Mesenteric fat pad (tissue), 1 donor: ENCODE results near the gene SPIB. TPM values are rescaled to one million over a fixed set of nuclear protein-coding genes. Genes with fewer than 3 reads are reported as not detected.
"Not testable (repeated sequence)": the region's sequence is repeated elsewhere in the genome, so short reads cannot be mapped to it uniquely, and the experiment has no call there.

Source experiments
- DNase-seq: peaks from one replicate; pipeline ENCODE4 v3.0.0-alpha.2; 2020; ENCODE audit warnings: low spot score
- total RNA-seq: library from RNA; stranded (reverse); fragmentation: NEBNext Ultra II Directional; extraction: Animal tissue kit (Norgen Biotek cat#: 25700); gene quantifications from one replicate; pipeline ENCODE4 v1.2.1, GENCODE V29; 2021
- donor health status: DM: yes; HTN: yes; CAD: no.

Gene SPIB
- total RNA-seq, 1 donor from 2014 or later = not detected

DNA sequence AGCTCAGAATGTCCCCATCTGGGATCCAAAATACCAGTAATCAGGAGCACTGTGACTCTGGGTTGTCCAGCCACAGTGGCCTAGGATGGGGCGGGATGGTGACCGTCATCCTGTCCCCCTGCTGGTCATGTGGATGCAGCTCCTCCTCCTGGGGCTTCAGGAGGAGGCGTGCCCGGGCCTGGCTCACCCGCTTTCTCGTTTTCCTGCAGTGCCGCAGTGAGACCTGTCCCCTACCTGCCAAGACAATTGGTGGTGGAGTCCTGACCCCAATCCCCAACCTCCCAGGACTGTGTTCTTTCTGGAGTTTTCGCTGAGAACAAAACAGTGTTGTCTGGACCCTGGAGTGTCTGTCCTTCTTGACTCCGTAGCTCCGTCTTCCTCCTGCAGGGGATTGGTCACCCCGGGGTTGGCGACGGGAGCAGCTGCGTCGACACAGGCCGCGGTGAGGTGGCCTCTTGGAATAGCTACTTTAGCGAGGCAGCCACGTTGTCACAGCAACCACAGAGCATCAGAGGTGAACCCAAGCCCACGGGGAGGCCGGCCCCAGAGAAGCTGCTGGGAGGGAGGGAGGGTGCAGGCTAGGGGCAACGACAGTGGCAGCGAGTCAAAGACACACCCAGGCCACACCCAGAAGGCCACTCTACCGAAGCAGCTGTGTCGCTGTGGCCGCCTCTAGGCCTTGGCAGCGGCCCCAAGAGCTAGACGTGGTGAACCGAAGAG, 47.4 kb downstream of the SPIB start:
- no peak for DNase-seq

DNA sequence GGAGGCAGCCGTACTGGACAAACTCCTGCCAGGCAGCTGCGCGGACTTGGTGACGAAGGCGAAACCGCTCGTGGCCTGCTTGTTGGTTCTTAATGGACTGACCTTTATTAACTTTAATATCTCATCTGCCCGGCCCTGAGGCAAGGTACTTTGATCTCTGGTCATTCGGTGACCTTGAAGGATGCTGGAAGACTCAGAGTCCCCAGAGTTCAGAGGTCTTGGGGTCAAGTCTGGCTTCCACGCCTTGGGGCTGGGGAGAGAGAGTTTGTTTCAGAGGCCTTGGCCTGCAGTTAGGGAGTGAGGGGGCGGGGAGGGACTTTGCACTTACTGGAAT, 47.9 kb downstream of the SPIB start:
- DNase-seq = no peak

DNA sequence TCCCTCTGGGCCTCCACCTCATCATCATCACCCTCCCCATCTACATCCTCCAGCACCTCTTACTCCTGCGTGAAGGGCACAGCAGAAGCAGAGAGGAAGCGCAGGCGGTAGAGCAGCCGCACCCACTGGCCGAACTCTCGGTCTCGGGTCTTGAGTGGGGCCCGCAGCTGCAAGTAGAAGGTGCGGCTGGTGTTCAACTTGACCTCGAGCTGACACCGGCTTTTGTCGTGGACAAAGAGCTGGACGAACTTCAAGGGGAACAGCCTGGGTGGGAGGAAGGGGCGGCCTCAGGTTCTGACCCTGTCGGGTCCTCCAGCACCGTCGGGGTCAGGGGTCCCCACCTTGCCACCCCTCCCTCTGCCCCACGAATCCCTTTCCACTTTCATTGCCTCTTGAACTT, 48.8 kb downstream of the SPIB start:
- no peak for DNase-seq

DNA sequence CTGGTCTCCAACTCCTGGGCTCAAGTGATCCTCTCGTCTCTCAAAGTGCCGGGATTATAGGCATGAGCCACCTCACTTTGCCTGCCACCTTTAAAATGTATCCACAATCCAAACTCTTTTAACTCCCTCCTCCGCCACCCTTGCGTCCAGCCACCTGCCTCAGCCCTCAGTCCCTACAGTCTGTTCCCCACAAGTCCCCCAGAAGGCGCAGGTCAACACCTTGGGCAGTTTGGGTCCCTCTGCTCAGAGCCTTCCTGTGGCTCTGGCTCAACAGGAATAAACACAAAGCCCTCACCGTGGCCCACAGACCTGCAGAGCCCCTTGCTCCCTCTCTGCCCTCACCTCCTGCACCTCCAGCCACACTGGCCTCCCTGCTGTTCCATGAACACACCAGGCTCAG, 50.1 kb downstream of the SPIB start:
- DNase-seq = no peak

DNA sequence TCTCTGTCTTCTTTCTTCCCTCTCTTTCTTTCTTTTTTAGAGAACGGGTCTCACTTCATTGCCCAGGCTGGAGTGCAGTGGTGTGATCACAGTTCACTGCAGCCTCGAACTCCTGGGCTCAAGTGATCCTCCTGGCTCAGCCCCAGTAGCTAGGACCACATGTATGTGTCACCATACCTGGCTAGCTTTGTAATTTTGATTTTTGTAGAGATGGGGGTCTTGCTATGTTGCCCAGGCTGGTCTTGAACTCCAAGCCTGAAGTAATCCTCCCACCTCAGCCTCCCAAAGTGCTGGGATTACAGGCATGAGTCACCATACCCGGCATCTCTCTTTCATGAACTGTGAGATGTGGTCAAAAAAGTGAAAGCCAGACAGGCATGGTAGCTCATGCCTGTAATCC, 54.6 kb downstream of the SPIB start:
- not testable (repeated sequence) for DNase-seq

DNA sequence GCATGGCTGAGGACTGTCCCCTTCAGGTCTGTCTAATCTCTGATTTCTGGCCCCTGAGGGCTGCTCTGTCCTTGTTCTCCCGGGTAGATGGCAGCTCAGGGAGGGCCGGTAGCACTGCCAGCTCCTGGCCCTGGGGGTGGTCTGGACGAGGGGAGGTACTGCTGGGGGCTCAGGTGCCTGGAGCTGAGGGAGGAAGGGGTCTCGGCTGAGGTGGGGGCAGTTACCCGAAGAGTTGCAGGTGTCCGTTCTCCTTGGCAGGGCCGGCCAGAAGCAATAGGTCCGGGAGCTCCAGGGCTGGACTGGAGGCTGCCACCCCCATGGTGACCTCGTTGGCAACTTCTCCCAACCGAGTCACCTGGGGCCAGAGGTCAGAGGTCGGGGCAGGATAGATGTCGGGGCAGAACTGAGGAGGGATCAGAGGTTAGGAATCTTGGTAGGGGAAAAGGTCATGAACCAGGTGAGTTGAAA, 56.4 kb downstream of the SPIB start:
- DNase-seq = no peak

DNA sequence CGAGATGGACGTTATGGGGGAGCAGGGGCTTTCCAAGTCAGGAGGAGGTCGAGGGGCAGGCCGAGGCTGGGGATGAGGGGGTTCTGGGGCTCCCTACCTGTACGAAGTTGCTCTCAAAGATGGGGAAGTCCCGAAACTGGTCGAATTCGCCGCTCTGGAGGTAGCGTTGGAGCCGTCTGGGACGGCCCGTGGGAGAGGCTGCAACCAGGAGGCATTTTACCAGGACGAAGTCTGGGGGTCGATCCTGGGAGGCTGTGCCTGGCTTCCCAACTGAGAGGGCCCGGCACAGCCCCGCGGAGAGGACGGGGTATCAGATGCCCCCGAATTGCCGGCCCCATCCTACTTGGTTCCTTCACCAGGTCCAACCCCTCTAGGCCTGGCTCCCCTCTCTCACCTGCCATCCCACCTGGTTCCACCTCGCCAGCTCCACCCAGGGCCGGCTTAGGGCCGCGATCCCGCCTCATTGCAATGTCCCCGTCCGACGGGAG, 57.0 kb downstream of the SPIB start:
- DNase-seq = no peak

DNA sequence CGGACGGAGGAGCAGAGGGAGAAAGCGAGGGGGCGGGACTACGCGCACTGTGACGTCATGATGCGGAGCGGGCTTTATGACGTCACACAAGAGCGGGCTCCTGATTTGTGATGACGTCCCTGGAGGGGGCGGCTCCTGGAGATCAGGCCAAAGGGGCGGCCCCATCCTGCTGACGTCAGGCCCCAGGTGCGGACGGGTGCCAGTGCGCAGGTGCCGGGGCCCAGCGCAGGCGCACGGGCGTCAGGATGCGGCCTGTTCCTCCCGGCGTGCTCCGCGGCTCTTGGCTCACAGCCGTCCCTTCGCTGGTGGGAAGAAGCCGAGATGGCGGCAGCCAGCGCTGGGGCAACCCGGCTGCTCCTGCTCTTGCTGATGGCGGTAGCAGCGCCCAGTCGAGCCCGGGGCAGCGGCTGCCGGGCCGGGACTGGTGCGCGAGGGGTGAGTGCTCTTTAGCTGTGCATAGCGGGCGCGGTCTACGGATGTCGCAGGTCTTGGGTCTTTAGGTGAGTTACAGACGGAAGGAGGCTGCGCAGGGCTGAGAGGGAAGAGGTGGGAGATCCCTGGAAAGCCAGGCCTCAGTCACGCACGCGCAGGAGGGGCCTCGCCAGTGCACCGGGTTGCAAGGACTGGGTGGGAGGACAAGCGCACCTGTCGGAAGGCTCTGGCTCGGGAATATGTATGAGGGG, 57.6 kb downstream of the SPIB start, which contains the start of the genes EMC10 and GARIN5A:
TSS of gene EMC10 (plus strand) at position 284 of the 683 bp plus-strand sequence. CDS start at position 322, 38 bp downstream.
TSS of gene GARIN5A (minus strand) at position 625 of the 683 bp plus-strand sequence. CDS start at position 165, 460 bp downstream.
- peak; percentile 96 for DNase-seq

DNA sequence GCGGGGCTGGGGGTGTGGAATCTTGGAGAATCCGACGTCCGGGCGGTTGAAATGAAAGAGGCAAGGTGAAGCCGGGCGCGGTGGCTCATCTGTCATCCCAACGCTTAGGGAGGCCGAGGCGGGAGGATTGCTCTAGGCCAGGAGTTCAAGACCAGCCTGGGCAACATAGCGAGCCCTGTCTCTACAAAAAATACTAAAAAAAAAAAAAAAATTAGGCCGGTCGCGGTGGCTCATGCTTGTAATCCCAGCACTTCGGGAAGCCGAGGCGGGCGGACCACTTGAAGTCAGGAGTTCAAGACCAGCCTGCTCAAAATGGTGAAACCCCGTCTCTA, 58.1 kb downstream of the SPIB start:
- DNase-seq = no peak

DNA sequence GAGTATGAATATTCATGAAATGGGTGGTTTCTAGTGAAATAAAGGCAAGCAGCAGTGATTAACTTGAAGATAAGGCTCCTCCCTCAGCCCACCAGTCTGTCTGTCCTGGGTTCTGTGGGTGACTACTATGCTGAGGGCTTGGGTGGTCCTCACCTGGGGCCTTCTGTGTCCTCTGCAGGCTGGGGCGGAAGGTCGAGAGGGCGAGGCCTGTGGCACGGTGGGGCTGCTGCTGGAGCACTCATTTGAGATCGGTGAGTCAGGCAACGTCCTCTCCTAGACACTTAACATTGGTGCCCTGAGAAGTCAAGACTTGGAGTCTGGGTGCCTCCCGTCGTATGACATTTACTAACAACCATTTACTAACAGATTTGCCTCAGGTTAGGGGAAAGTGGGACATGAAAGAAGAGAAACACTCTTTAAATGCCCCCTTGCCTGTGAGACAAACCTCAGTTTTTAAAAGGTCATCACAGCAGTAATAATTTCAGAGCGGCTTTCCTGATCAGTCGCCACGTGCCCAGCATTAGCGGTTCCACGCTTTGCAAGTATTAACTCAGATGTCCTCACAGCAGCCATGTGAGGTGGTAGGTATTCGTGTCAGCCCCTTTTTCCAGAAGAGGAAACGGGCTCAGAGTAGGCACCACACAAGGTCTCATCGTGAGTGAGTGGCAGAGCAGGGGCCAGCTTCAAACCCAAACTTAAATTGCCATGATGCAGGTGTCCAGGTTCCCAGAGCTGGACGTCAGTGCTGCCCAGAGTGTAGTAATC, 59.2 kb downstream of the SPIB start:
- DNase-seq = no peak

DNA sequence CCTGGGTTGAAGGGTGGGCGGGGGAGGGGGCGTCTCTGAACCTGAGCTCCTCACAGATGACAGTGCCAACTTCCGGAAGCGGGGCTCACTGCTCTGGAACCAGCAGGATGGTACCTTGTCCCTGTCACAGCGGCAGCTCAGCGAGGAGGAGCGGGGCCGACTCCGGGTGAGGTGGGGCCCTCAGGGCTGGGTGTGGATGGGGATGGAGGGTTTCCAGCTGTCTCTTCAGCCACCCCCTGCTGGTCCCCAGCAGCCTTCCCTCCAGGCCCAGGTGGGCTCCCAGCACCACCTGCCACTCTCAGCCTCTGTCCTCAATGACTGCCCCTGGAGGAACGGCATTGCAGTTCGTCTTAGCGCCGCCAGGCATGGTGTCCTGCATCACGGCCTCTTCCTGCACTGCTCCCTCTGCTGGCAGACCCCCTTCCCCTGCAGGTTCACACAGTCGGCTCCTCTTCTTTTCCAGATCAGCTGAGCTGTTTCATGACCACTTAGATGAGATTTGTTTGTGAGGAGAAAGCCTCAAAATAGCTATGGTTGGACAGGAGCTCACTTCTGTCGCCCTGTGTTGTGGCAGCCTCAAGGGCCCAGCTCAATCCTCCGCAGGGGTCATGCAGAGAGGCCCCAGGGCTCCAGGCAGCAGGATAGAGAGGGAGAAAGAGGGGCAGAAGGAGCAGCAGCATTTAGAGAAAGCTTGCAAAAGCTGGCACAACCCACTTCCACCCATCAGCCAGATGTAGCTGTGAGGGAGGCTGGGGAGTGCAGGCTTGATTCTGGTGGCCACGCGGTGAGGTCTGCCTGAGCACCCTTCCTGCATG, 60.4 kb downstream of the SPIB start:
- no peak for DNase-seq

DNA sequence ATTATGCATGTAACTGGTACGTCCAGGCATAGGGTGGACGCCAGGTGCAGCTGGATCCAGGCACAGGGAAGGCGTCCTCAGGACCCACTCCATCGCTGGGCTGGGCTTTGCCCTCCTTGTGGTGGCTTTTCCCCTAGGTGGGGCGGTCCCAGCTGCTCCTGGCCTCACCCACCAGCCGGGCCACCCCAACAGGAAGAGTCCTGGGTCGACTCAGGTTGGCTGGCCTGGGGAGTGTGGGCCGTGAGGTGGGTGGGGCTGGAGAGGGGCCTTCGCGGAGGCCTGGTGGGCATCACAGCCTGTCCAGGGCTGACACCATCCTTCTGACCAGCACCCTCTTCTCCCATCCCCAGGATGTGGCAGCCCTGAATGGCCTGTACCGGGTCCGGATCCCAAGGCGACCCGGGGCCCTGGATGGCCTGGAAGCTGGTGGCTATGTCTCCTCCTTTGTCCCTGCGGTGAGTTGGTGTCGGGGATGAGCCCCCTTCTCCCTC, 61.1 kb downstream of the SPIB start:
- no peak for DNase-seq

DNA sequence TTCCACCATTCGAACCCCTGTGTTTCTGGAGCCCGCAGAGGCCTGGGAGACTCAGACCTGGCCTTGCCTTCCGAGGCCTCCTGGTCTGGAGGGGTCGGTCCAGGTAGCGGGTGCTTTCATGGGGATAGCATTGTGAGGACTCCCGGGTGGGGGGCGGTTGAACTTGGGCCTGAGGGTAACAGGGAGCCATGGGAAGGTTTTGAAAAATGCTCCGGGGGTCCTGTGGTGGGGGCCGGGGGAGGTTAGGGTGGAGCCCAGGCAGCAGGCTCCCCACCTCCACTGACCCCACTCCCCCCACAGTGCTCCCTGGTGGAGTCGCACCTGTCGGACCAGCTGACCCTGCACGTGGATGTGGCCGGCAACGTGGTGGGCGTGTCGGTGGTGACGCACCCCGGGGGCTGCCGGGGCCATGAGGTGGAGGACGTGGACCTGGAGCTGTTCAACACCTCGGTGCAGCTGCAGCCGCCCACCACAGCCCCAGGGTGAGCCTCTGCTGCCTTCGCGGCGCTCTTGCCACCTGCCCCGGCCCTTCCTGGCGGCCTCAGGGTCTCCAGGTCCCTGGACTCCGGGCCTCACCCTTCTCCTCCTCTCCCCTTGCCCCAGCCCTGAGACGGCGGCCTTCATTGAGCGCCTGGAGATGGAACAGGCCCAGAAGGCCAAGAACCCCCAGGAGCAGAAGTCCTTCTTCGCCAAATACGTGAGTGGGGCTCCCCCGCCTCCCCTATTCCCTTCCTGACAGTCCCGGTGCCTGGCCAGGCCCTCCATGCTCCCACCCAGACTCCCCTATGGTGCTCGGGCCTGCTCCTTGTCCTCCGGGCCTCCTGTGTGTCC, 61.8 kb downstream of the SPIB start:
- DNase-seq = peak; percentile 83

Other genes starting within 250 kb of the SPIB start
- 26.4 TPM for gene MYH14, start 215.3 kb upstream of the SPIB start, total RNA-seq
- 1.6 TPM for gene KCNC3, start 89.6 kb upstream of the SPIB start, total RNA-seq
- gene NAPSA, start 53.3 kb upstream of the SPIB start, total RNA-seq = 0.22 TPM
- 68.7 TPM for gene NR1H2, start 42.5 kb upstream of the SPIB start, total RNA-seq
- 13.9 TPM for gene POLD1, start 34.6 kb upstream of the SPIB start, total RNA-seq
- not detected for gene MYBPC2, start 14.0 kb downstream of the SPIB start, total RNA-seq
- gene EMC10, start 57.6 kb downstream of the SPIB start, total RNA-seq = 53.3 TPM
- 0.35 TPM for gene GARIN5A, start 57.9 kb downstream of the SPIB start, total RNA-seq
- 44.9 TPM for gene JOSD2, start 92.3 kb downstream of the SPIB start, total RNA-seq
- gene ASPDH, start 95.0 kb downstream of the SPIB start, total RNA-seq = not detected
- gene LRRC4B, start 149.5 kb downstream of the SPIB start, total RNA-seq = 1.6 TPM
- 0.51 TPM for gene SYT3, start 220.9 kb downstream of the SPIB start, total RNA-seq
- gene C19orf81, start 230.5 kb downstream of the SPIB start, total RNA-seq = not detected